ENCODE data around the gene CCL2. TPM values are rescaled to one million over a fixed set of nuclear protein-coding genes. Genes with fewer than 3 reads are reported as not detected.

CCL2 gene
- total and polyA plus RNA-seq, 2 experiments from 2014 or later = 1.5 to 18.5 TPM

DNA sequence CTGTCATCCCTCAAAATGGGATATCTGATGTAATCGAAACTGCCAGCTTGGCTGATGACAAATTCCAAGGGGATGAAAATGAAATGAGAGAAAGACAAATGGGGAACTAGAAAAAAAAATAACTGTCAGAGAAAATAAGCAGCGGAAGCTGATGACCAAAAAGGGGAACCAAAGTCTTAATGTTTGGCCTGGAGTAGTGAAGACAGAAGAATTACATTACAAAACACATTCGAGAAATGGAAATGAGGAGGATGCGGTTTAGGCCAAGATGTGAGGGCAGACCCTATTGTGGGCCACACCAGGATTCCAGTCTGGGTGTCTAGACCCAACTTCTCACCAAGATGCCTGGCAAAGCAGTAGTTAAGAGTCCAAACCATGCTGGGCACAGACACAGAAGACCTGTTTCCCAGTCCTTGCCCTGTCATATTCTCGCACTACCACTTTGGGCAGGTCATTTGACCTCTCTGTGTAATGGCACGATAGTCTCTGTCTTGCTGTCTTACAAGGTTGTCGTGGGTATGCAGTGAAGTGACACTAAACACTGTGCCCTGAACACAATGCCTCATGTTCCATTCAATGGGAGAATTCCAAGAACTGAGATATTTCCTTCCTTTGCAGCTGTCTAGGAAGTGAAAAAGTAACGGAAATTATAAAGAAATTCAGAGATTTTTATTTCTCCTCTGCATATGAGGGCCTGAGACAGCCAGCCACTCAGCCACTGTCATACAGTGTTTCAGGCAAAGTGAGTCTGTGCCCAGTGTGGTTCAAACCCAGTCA lies 12.3 kb upstream of the CCL2 start:
- Mint-ChIP-seq H3K4me3 (no peak overlapping the region), H3K4me1 (peaks cover 13% of the 10 kb centered on the region), H3K27ac (no peak overlapping the region), H3K9me3 (no peaks in the 10 kb centered on the region), H3K27me3 (ENCODE audit: insufficient read depth, low read depth, poor library complexity) (peaks cover 2% of the 10 kb centered on the region), H3K36me3 (ENCODE audit: low read depth) (no peaks in the 10 kb centered on the region)
- Histone ChIP-seq H3F3A (replicated peaks; ENCODE audit: low read depth) (no peaks in the 10 kb centered on the region), H3K4me2 (no peak overlapping the region; the same call in 1 of the 2 replicates), H2AFZ (no peak overlapping the region), H3K4me1 (ENCODE audit: insufficient read depth) (peaks cover 14% of the 10 kb centered on the region), H4K20me1 (replicated peaks; ENCODE audit: insufficient read depth) (no peaks in the 10 kb centered on the region), H3K9me2 (ENCODE audit: insufficient read depth) (peaks cover 9% of the 10 kb centered on the region; the same call in 1 of the 2 replicates), H3K4me3 (no peak overlapping the region), H3K36me3 (ENCODE audit: insufficient read depth) (no peaks in the 10 kb centered on the region), H3K27ac (ENCODE audit: low read depth) (no peak overlapping the region), H3K79me2 (replicated peaks; ENCODE audit: insufficient read depth) (no peaks in the 10 kb centered on the region), H3K27me3 (ENCODE audit: insufficient read depth) (no peaks in the 10 kb centered on the region)
- DNase-seq (ENCODE audit: low spot score) (no peak), ATAC-seq (no peak; the same call in 2 of the 3 replicates)
- TF ChIP-seq, protein P1, sequence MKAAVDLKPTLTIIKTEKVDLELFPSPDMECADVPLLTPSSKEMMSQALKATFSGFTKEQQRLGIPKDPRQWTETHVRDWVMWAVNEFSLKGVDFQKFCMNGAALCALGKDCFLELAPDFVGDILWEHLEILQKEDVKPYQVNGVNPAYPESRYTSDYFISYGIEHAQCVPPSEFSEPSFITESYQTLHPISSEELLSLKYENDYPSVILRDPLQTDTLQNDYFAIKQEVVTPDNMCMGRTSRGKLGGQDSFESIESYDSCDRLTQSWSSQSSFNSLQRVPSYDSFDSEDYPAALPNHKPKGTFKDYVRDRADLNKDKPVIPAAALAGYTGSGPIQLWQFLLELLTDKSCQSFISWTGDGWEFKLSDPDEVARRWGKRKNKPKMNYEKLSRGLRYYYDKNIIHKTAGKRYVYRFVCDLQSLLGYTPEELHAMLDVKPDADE (IDR thresholded peaks at IDR 0.05) = no peak
- TF ChIP-seq, protein P2, sequence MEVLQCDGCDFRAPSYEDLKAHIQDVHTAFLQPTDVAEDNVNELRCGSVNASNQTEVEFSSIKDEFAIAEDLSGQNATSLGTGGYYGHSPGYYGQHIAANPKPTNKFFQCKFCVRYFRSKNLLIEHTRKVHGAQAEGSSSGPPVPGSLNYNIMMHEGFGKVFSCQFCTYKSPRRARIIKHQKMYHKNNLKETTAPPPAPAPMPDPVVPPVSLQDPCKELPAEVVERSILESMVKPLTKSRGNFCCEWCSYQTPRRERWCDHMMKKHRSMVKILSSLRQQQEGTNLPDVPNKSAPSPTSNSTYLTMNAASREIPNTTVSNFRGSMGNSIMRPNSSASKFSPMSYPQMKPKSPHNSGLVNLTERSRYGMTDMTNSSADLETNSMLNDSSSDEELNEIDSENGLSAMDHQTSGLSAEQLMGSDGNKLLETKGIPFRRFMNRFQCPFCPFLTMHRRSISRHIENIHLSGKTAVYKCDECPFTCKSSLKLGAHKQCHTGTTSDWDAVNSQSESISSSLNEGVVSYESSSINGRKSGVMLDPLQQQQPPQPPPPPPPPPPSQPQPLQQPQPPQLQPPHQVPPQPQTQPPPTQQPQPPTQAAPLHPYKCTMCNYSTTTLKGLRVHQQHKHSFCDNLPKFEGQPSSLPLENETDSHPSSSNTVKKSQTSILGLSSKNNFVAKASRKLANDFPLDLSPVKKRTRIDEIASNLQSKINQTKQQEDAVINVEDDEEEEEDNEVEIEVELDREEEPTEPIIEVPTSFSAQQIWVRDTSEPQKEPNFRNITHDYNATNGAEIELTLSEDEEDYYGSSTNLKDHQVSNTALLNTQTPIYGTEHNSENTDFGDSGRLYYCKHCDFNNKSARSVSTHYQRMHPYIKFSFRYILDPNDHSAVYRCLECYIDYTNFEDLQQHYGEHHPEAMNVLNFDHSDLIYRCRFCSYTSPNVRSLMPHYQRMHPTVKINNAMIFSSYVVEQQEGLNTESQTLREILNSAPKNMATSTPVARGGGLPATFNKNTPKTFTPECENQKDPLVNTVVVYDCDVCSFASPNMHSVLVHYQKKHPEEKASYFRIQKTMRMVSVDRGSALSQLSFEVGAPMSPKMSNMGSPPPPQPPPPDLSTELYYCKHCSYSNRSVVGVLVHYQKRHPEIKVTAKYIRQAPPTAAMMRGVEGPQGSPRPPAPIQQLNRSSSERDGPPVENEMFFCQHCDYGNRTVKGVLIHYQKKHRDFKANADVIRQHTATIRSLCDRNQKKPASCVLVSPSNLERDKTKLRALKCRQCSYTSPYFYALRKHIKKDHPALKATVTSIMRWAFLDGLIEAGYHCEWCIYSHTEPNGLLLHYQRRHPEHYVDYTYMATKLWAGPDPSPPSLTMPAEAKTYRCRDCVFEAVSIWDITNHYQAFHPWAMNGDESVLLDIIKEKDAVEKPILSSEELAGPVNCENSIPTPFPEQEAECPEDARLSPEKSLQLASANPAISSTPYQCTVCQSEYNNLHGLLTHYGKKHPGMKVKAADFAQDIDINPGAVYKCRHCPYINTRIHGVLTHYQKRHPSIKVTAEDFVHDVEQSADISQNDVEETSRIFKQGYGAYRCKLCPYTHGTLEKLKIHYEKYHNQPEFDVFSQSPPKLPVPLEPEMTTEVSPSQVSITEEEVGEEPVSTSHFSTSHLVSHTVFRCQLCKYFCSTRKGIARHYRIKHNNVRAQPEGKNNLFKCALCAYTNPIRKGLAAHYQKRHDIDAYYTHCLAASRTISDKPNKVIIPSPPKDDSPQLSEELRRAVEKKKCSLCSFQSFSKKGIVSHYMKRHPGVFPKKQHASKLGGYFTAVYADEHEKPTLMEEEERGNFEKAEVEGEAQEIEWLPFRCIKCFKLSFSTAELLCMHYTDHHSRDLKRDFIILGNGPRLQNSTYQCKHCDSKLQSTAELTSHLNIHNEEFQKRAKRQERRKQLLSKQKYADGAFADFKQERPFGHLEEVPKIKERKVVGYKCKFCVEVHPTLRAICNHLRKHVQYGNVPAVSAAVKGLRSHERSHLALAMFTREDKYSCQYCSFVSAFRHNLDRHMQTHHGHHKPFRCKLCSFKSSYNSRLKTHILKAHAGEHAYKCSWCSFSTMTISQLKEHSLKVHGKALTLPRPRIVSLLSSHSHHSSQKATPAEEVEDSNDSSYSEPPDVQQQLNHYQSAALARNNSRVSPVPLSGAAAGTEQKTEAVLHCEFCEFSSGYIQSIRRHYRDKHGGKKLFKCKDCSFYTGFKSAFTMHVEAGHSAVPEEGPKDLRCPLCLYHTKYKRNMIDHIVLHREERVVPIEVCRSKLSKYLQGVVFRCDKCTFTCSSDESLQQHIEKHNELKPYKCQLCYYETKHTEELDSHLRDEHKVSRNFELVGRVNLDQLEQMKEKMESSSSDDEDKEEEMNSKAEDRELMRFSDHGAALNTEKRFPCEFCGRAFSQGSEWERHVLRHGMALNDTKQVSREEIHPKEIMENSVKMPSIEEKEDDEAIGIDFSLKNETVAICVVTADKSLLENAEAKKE (CRISPR knock-in tag; IDR thresholded peaks at IDR 0.05) = no peak
- TF ChIP-seq NANOG (IDR thresholded peaks at IDR 0.05; ENCODE audit: borderline replicate concordance) (no peak), STAT1 (IDR thresholded peaks at IDR 0.05; ENCODE audit: unreplicated experiment) (no peak), POLR2AphosphoS5 (IDR thresholded peaks at IDR 0.05; ENCODE audit: low read depth) (no peak), JUNB (IDR thresholded peaks at IDR 0.05; ENCODE audit: unreplicated experiment) (no peak)

Data from GM23338 (cell line).